WTC11 (cell line): Measurements from ENCODE around the gene WSCD1. TPM values are rescaled to one million over a fixed set of nuclear protein-coding genes. Genes with fewer than 3 reads are reported as not detected.

Experiments
- ATAC-seq: fragments of 200-7000 bp; cut with Tn5 transposase; 2 replicates; pipeline ENCODE4 v1.10.0; 2021; ENCODE audit warnings: mild to moderate bottlenecking, moderate library complexity
- CTCF ChIA-PET: fragments of 300-600 bp; sonication (Branson Sonifier 250); formaldehyde crosslinking; loops from one replicate; lab custom pipeline; 2021; ENCODE audit warnings: antibody characterized with exemption; lab: Charles Lee
- POLR2A ChIA-PET: fragments of 350-600 bp; sonication (Branson Sonifier 250); formaldehyde crosslinking; loops from one replicate; lab custom pipeline; 2021; ENCODE audit warnings: antibody characterized with exemption; lab: Charles Lee
- DNase-seq: peaks from one replicate; pipeline ENCODE4 v3.0.0; 2021; ENCODE audit warnings: low spot score
- H3K27ac Mint-ChIP-seq: 2 replicates; pipeline ENCODE4 v1.8.0; 2021; ENCODE audit warnings: mixed read lengths
- H3K27me3 Mint-ChIP-seq: 2 replicates; pipeline ENCODE4 v1.8.0; 2021; ENCODE audit warnings: low read depth, mild to moderate bottlenecking, moderate library complexity, mixed read lengths
- H3K36me3 Mint-ChIP-seq: 2 replicates; pipeline ENCODE4 v1.8.0; 2021; ENCODE audit warnings: mixed read lengths
- H3K4me1 Mint-ChIP-seq: 2 replicates; pipeline ENCODE4 v1.8.0; 2022; ENCODE audit warnings: mixed read lengths
- H3K4me3 Mint-ChIP-seq: 2 replicates; pipeline ENCODE4 v1.8.0; 2021; ENCODE audit warnings: mild to moderate bottlenecking, moderate library complexity, mixed read lengths
- H3K9me3 Mint-ChIP-seq: 2 replicates; pipeline ENCODE4 v1.8.0; 2021; ENCODE audit warnings: mixed read lengths
- CBFB ChIP-seq: sonication (generic); formaldehyde crosslinking; IDR thresholded peaks from 2 replicates; pipeline ENCODE4 v1.8.1; 2022; ENCODE audit warnings: mild to moderate bottlenecking, low read depth, missing genetic modification reagents
- CREM ChIP-seq: sonication (generic); formaldehyde crosslinking; IDR thresholded peaks from 2 replicates; pipeline ENCODE4 v1.8.1; 2022; ENCODE audit warnings: mild to moderate bottlenecking, missing genetic modification reagents, moderate library complexity
- ESRRA ChIP-seq: sonication (generic); formaldehyde crosslinking; IDR thresholded peaks from 2 replicates; pipeline ENCODE4 v1.8.1; 2022; ENCODE audit warnings: mild to moderate bottlenecking, missing genetic modification reagents, borderline replicate concordance
- FOXP1 ChIP-seq: sonication (generic); formaldehyde crosslinking; IDR thresholded peaks from 2 replicates; pipeline ENCODE4 v1.8.0; 2022; ENCODE audit warnings: missing genetic modification reagents, mild to moderate bottlenecking, moderate library complexity, borderline replicate concordance
- GABPB1 ChIP-seq: sonication (generic); formaldehyde crosslinking; IDR thresholded peaks from 2 replicates; pipeline ENCODE4 v1.8.1; 2023; ENCODE audit warnings: mild to moderate bottlenecking, missing genetic modification reagents
- GTF2I ChIP-seq: fragments of 250-450 bp; sonication (Bioruptor Pico); conservative IDR thresholded peaks from 2 replicates; pipeline ENCODE4 v1.4.0; 2021; ENCODE audit warnings: mild to moderate bottlenecking
- IRF2 ChIP-seq: sonication (generic); formaldehyde crosslinking; IDR thresholded peaks from 2 replicates; pipeline ENCODE4 v1.8.0; 2022; ENCODE audit warnings: low read depth, missing genetic modification reagents, borderline replicate concordance
- NFE2L1 ChIP-seq: sonication (generic); formaldehyde crosslinking; IDR thresholded peaks from 2 replicates; pipeline ENCODE4 v1.8.1; 2023; ENCODE audit warnings: missing genetic modification reagents
- NFYB ChIP-seq: sonication (generic); formaldehyde crosslinking; conservative IDR thresholded peaks from 2 replicates; pipeline ENCODE4 v1.8.0; 2022; ENCODE audit warnings: low read depth, missing genetic modification reagents
- NR2C2 ChIP-seq: sonication (generic); formaldehyde crosslinking; IDR thresholded peaks from 2 replicates; pipeline ENCODE4 v1.8.0; 2022; ENCODE audit warnings: mild to moderate bottlenecking, missing genetic modification reagents
- PRRX2 ChIP-seq: fragments of 250-450 bp; sonication (Bioruptor Pico); IDR thresholded peaks from 2 replicates; pipeline ENCODE4 v1.8.0; 2021; ENCODE audit warnings: mild to moderate bottlenecking
- RORB ChIP-seq: fragments of 250-450 bp; sonication (Bioruptor Pico); IDR thresholded peaks from 2 replicates; pipeline ENCODE4 v1.9.0; 2021; ENCODE audit warnings: mild to moderate bottlenecking
- SMAD4 ChIP-seq: sonication (generic); formaldehyde crosslinking; IDR thresholded peaks from 2 replicates; pipeline ENCODE4 v1.8.0; 2022; ENCODE audit warnings: mild to moderate bottlenecking, missing genetic modification reagents
- ZNF121 ChIP-seq: sonication (generic); formaldehyde crosslinking; IDR thresholded peaks from 2 replicates; pipeline ENCODE4 v1.8.0; 2023; ENCODE audit warnings: missing genetic modification reagents
- ZNF138 ChIP-seq: sonication (generic); formaldehyde crosslinking; conservative IDR thresholded peaks from 2 replicates; pipeline ENCODE4 v1.8.1; 2022; ENCODE audit warnings: mild to moderate bottlenecking, moderate library complexity, missing genetic modification reagents
- ZNF396 ChIP-seq: fragments of 250-450 bp; sonication (Bioruptor Pico); IDR thresholded peaks from 2 replicates; pipeline ENCODE4 v1.8.0; 2021; ENCODE audit warnings: mild to moderate bottlenecking, moderate library complexity, borderline replicate concordance
- ZNF416 ChIP-seq: fragments of 250-450 bp; sonication (Bioruptor Pico); IDR thresholded peaks from 2 replicates; pipeline ENCODE4 v1.9.0; 2021; ENCODE audit warnings: mild to moderate bottlenecking, inconsistent platforms
- ZNF423 ChIP-seq: fragments of 250-450 bp; sonication (Bioruptor Pico); IDR thresholded peaks from 2 replicates; pipeline ENCODE4 v2.1.2; 2022; ENCODE audit warnings: mild to moderate bottlenecking, moderate library complexity
- total RNA-seq: library from RNA; stranded (reverse); gene quantifications from 3 replicates; pipeline ENCODE4 v1.2.3, GENCODE V29; 2021
- TF ChIP-seq, protein P1 (sequence below): sonication (generic); formaldehyde crosslinking; IDR thresholded peaks from 2 replicates; pipeline ENCODE4 v1.8.1; 2022; ENCODE audit warnings: mild to moderate bottlenecking, moderate library complexity, missing genetic modification reagents
- TF ChIP-seq, protein P2 (sequence below): fragments of 250-450 bp; sonication (Bioruptor Pico); IDR thresholded peaks from 2 replicates; pipeline ENCODE4 v1.9.0; 2021; ENCODE audit warnings: mild to moderate bottlenecking, borderline replicate concordance
- TF ChIP-seq, protein P3 (sequence below): sonication (generic); formaldehyde crosslinking; IDR thresholded peaks from 2 replicates; pipeline ENCODE4 v1.8.0; 2022; ENCODE audit warnings: mild to moderate bottlenecking, missing genetic modification reagents
- TF ChIP-seq, protein P4 (sequence below): fragments of 250-450 bp; sonication (Bioruptor Pico); IDR thresholded peaks from 2 replicates; pipeline ENCODE4 v1.9.0; 2021; ENCODE audit warnings: moderate library complexity, mild to moderate bottlenecking, inconsistent platforms, borderline replicate concordance

The WSCD1 gene
- total RNA-seq, 1 experiment from 2014 or later = 57.5 TPM

DNA sequence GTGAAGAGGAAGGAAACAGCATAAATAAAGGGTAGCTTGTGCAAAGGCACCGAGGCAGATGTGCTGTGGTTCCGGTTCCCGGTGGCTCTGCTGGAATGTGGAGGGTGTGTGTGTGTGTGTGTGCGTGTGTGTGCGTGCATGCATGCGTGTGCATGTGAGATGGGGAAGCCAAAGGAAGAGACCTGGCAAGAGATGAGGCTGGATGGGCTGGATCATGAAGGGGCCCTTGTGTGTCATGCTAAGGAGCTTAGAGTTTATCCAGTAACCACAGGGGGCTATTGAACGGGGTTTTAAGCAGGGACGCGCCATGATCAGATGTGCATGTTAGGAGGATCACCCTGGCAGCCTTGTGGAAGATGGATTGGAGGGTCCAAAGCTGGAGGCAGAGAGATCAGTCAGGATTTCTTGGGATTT, 8.3 kb downstream of the WSCD1 start:
- no peak for ATAC-seq
- no peak for DNase-seq
- Mint-ChIP-seq H3K27ac (peak overlapping the region; percentile 87), H3K4me1 (peaks cover 42% of the 10 kb centered on the region), H3K36me3 (peaks cover 13% of the 10 kb centered on the region; the same call in 1 of the 2 replicates), H3K27me3 (no peaks in the 10 kb centered on the region), H3K4me3 (no peak overlapping the region), H3K9me3 (no peaks in the 10 kb centered on the region)
- ChIA-PET CTCF (interaction anchor here (1.2 kb wide), 1 partner anchor 372 kb away, joined by 3 read pairs; no protein-coding TSS in a partner anchor), POLR2A (no interaction called here)
- TF ChIP-seq, protein P1, sequence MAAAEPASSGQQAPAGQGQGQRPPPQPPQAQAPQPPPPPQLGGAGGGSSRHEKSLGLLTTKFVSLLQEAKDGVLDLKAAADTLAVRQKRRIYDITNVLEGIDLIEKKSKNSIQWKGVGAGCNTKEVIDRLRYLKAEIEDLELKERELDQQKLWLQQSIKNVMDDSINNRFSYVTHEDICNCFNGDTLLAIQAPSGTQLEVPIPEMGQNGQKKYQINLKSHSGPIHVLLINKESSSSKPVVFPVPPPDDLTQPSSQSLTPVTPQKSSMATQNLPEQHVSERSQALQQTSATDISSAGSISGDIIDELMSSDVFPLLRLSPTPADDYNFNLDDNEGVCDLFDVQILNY (CRISPR knock-in tag) = no peak
- TF ChIP-seq, protein P2, sequence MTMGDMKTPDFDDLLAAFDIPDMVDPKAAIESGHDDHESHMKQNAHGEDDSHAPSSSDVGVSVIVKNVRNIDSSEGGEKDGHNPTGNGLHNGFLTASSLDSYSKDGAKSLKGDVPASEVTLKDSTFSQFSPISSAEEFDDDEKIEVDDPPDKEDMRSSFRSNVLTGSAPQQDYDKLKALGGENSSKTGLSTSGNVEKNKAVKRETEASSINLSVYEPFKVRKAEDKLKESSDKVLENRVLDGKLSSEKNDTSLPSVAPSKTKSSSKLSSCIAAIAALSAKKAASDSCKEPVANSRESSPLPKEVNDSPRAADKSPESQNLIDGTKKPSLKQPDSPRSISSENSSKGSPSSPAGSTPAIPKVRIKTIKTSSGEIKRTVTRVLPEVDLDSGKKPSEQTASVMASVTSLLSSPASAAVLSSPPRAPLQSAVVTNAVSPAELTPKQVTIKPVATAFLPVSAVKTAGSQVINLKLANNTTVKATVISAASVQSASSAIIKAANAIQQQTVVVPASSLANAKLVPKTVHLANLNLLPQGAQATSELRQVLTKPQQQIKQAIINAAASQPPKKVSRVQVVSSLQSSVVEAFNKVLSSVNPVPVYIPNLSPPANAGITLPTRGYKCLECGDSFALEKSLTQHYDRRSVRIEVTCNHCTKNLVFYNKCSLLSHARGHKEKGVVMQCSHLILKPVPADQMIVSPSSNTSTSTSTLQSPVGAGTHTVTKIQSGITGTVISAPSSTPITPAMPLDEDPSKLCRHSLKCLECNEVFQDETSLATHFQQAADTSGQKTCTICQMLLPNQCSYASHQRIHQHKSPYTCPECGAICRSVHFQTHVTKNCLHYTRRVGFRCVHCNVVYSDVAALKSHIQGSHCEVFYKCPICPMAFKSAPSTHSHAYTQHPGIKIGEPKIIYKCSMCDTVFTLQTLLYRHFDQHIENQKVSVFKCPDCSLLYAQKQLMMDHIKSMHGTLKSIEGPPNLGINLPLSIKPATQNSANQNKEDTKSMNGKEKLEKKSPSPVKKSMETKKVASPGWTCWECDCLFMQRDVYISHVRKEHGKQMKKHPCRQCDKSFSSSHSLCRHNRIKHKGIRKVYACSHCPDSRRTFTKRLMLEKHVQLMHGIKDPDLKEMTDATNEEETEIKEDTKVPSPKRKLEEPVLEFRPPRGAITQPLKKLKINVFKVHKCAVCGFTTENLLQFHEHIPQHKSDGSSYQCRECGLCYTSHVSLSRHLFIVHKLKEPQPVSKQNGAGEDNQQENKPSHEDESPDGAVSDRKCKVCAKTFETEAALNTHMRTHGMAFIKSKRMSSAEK (CRISPR knock-in tag) = no peak
- TF ChIP-seq GTF2I (CRISPR knock-in tag) (peak; percentile 74; the same call in 1 of the 2 replicates), CREM (CRISPR knock-in tag) (no peak)

DNA sequence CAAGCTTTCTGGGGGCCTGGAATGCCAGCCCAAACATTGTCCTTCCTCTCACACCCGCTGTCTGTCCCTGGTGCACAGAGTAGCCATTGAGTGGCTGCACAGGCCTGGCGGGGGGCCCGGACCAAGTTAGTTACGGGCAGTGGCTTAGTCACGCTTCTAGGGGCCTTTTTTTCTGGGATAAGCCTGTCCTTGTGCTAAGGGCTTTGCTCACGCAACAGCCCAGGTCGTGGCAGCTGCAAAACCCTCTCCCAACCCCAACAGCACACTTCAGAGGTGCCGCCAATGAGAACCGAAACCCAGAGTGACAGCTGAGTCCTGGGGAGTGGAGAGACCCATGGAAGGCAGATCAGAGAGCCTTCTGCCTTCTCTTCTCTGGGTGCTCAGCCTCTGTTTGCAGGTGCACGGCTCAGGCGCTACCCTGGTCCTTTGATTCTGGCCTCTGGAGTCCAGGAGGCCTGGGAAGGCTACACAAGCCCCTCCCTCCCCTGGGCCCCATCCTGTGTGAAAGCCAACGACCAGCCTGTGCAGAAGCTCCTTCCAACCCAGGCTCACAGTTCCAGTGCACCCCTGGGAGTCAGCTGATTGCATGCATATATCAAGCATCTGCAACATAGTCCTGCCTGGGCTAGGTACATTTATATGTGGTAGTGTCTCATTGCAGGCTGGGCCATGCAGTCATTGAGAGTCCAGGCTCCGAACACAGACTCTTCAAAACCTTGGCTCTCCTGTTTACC, 9.1 kb downstream of the WSCD1 start:
- peaks cover 10% of the 10 kb centered on the region; the same call in 1 of the 2 replicates for H3K36me3 Mint-ChIP-seq
- TF ChIP-seq PRRX2 (CRISPR knock-in tag) (no peak), IRF2 (no peak), ZNF396 (CRISPR knock-in tag) (no peak), NFYB (CRISPR knock-in tag) (no peak), ZNF423 (no peak), FOXP1 (CRISPR knock-in tag) (no peak), RORB (no peak), NFE2L1 (CRISPR knock-in tag) (no peak), SMAD4 (CRISPR knock-in tag) (no peak)
- TF ChIP-seq, protein P3, sequence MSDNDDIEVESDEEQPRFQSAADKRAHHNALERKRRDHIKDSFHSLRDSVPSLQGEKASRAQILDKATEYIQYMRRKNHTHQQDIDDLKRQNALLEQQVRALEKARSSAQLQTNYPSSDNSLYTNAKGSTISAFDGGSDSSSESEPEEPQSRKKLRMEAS (CRISPR knock-in tag) = no peak
- TF ChIP-seq, protein P1 (CRISPR knock-in tag) = no peak
- H3K27ac Mint-ChIP-seq = no peak overlapping the region
- no peaks in the 10 kb centered on the region for H3K9me3 Mint-ChIP-seq
- CTCF ChIA-PET = interaction anchor here (0.6 kb wide), 1 partner anchor 457 kb away, joined by 3 read pairs; no protein-coding TSS in a partner anchor
- no peak overlapping the region for H3K4me3 Mint-ChIP-seq
- POLR2A ChIA-PET = no interaction called here
- H3K4me1 Mint-ChIP-seq = peaks cover 47% of the 10 kb centered on the region
- DNase-seq = no peak
- no peak for ATAC-seq
- H3K27me3 Mint-ChIP-seq = no peaks in the 10 kb centered on the region

DNA sequence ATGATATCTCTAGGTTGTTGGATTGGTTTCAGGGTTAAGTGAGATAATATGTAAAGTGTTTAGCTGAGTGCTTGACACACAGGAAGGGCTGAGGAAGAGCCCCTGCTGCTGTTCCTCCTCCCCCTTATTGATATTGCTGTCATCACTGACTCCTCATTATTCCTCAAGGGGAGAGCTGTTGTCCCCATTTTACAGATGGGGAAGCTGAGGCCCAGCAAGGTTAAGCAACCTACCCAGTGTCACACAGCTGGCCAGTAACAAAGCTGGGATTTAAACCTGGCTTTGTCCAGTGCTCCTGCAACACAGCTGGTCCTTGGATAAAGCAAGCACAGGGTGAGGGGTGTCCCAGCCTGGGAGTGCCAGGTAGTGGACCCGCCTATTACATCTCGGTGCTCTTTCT, 9.8 kb downstream of the WSCD1 start:
- H3K36me3 Mint-ChIP-seq = peaks cover 10% of the 10 kb centered on the region; the same call in 1 of the 2 replicates
- H3K9me3 Mint-ChIP-seq = no peaks in the 10 kb centered on the region
- no peak overlapping the region for H3K27ac Mint-ChIP-seq
- H3K4me1 Mint-ChIP-seq = peaks cover 53% of the 10 kb centered on the region
- ChIA-PET CTCF (no interaction called here), POLR2A (no interaction called here)
- DNase-seq (no peak), ATAC-seq (no peak)
- no peaks in the 10 kb centered on the region for H3K27me3 Mint-ChIP-seq
- no peak overlapping the region for H3K4me3 Mint-ChIP-seq
- TF ChIP-seq, protein P4, sequence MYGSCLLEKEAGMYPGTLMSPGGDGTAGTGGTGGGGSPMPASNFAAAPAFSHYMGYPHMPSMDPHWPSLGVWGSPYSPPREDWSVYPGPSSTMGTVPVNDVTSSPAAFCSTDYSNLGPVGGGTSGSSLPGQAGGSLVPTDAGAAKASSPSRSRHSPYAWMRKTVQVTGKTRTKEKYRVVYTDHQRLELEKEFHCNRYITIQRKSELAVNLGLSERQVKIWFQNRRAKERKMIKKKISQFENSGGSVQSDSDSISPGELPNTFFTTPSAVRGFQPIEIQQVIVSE = no peak
- TF ChIP-seq ZNF138 (CRISPR knock-in tag) (no peak), ZNF416 (no peak), ZNF121 (CRISPR knock-in tag) (no peak), CBFB (CRISPR knock-in tag) (no peak), NR2C2 (CRISPR knock-in tag) (no peak), ESRRA (CRISPR knock-in tag) (no peak), SMAD4 (CRISPR knock-in tag) (no peak), GABPB1 (no peak)
- TF ChIP-seq, protein P3 (CRISPR knock-in tag) = no peak
